T-helper 22 cell (primary cell): ENCODE data around the gene DTX2.
"Not testable (repeated sequence)": the region's sequence is repeated elsewhere in the genome, so short reads cannot be mapped to it uniquely, and the experiment has no call there.

ENCODE experiments used
- DNase-seq: peaks from one replicate; pipeline ENCODE4 v3.0.0-alpha.2; 2020; ENCODE audit warnings: low read depth

The DTX2 gene

GRCh38 chr7:76492139-76492538, 30.6 kb downstream of the DTX2 start:
- DNase-seq = not testable (repeated sequence)

- DNase-seq = not testable (repeated sequence)
These were observed 34.2 kb downstream of the DTX2 start for GRCh38 chr7:76495717-76496116.

- not testable (repeated sequence) for DNase-seq
These were observed 36.5 kb downstream of the DTX2 start for GRCh38 chr7:76497918-76498582.

DNA sequence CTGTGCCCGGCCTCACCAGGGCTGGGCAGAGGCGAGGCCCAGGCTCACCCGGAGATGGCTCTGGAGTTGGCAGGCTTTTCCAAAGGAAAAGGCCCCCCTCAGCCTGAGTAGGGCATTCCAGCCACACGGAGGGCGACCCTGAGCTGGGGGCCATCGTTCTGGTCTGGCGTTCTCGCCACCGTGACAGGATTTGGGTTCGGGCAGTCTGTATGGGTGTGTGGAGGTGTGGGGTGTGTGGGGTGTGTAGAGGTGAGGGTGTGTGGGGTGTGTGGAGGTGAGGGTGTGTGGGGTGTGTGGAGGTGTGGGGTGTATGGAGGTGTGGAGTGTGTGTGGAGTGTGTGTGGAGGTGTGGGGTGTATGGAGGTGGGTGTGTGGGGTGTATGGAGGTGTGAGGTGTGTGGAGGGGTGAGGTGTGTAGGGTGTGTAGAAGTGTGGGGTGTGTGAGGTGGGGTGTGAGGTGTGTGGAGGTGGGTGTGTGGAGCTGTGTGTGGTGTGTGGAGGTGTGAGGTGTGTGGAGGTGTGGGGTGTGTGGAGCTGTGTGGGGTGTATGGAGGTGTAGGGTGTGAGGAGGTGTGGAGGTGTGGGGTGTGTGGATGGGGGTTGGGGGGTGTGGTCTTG, 37.2 kb downstream of the DTX2 start:
- not testable (repeated sequence) for DNase-seq

DNA sequence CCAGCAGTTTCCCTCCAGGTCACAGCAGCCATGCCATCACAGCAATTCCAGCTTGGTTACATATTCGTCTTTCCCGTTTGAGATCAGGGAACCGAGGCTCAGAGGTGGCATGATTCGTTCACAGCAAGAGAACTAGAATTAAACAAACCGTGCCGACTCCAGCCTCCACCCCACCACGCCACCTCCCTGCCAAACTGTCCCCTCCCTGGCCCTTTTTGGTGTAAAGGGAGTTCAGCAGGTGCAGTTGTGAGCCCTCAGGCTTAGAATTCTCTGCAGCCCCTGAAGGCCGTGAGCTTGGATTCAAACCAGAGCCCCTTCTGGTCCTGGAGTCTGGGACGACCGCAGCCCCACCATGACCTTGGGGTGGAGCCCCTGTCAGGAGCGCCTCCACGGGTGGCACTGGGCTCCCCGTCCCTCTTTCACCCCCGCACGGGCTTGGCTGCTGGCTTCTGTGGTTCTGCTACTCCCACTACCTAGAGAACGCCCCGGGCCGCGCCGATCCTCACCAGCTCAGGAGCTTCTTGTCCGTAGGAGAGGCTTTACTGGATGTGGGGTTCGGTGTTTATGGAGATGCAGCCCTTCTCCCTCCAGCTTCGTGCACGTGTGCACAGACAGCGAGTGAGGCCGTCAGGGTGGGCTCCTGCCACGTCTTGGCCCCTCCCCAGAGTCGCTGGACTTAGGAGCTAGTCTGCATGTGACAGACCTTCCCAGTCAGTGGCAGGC, 37.9 kb downstream of the DTX2 start:
- DNase-seq = not testable (repeated sequence)

DNA sequence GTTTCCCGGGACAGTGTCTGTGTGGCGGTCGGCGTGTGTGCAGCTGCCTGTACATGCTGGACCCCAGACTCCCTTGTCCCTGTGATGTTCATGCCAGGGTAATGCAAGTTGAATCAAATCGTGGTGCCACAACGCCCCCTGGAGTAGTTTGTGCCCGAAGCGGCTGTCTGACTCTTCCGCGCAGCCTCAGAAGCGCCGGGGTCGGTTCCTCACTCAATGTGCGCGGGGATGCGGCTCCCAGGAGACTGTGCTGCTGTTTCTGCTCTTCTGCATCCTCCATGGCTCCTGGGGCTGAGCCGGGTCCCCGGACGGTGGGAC, 38.4 kb downstream of the DTX2 start:
- not testable (repeated sequence) for DNase-seq

GRCh38 chr7:76502224-76502623, 40.7 kb downstream of the DTX2 start:
- not testable (repeated sequence) for DNase-seq

DNA sequence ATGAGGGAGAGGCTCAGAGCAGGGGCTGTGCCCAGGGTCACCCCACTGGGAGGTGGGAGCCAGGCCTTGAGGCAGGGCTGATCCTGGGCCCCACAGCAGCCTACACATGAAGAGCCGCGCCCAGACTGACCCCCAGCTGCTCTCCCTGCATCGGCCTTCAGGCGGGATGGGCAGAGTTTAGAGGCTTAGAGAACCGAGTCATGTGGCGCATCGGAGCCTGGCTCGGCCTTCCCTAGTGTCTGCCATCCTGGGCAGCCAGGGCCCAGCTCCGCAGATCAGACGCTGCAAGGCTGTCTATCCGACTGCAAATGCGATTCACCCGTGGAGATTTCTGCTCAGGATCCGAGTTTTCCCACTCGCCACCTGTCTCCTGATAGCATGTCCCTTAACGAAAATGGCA, 41.3 kb downstream of the DTX2 start:
- not testable (repeated sequence) for DNase-seq

DNA sequence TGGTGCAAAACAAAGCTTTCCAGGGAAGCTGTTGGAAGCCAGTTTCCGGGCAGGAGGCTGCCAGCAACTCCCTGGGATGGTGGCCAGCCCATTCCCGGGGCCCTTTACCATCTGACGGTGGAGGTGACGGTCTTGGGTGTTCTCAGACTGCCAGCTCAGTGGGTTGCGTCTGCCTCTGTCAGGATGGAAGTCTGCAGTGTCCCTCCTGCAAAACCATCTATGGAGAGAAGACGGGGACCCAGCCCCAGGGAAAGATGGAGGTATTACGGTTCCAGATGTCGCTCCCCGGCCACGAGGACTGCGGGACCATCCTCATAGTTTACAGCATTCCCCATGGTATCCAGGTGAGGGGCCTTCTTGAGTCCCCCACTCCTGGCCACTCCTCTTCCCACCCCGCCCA, 41.7 kb downstream of the DTX2 start:
- DNase-seq = not testable (repeated sequence)

DNA sequence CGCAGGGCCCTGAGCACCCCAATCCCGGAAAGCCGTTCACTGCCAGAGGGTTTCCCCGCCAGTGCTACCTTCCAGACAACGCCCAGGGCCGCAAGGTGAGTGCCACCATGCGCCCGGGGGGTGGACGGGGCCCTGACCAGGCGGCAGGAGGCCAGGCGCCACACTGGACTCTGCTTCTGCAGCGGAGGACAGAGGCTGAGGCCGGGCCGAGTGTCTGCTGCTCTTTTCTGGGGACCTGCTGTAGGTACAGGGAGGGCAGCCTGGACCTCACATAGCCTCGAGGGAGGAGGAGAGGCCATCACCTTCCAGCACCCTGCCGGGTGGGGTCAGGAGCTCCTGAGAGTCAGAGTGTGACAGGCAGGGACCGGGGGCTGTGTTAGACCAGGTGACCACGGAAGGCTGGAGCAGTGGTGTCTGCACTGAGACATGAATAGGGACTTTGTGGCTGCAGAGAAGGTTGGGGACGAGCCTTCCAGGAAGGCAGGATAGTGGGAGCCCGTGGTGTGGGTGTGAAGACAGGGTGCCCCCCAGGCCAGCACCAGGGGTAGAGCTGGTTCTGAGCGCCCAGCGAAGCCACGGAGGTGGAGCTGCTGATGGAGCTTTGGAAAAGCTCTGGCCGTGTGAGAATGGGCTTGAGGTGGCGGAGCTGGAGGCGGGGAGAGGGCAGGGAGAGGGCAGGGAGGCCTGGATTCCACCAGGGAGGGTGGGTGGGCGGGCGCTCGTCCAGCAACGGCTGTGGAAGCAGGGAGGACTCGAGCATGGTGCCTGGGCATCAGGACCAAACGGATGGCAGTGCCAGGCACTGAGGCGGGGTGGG, 43.0 kb downstream of the DTX2 start:
- not testable (repeated sequence) for DNase-seq

DNA sequence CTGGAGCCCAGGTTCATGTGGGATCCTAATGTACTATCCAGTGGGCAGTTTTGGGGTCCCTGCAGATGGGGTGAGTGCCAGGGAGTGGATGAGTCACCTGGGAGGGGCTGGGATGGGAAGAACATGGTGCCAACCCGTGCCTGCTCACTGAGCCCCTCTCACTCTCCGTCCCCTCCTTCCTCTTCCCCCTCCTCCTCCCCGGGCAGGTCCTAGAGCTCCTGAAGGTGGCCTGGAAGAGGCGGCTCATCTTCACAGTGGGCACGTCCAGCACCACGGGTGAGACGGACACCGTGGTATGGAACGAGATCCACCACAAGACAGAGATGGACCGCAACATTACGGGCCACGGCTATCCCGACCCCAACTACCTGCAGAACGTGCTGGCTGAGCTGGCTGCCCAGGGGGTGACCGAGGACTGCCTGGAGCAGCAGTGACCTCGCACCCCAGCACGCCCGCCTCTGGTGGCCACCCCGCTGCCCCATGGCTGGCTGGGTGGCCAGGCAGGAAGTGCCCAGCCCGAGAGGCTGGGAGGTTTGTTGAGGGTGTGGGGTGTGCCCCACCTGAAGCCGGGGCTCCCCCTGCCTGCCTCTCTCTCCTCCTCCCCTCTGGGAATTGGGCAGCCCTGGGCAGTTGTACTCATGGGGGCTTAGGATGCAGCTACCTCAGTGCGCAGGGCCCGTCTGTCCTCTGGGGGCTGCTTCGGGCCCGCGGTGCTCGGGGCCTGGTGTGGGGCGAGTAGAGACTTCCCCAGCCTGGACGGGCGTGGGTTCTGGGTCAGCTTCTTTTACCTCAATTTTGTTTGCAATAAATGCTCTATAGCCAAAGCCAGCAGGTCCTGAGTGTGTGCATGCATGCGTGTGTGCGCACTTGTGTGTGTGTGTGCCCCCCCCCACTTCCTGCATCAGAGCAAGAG, 43.9 kb downstream of the DTX2 start:
- DNase-seq = no peak

DNA sequence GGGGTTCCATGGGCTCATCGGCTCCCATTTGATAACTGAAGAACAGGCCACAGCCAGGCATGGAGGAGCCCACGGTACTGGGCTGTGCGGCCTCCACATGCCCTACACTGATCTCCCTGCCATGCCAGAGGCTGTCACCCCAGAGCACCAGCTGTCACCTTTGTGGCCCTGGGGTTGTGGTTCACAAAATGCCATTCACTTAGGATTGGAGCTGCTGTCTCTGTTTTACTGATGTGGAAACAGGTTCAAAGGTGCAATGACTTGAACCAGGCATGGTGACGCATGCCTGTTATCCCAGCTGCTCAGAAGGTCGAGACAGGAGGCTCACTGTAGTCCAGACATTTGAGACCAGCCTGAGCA, 44.6 kb downstream of the DTX2 start:
- no peak for DNase-seq

DNA sequence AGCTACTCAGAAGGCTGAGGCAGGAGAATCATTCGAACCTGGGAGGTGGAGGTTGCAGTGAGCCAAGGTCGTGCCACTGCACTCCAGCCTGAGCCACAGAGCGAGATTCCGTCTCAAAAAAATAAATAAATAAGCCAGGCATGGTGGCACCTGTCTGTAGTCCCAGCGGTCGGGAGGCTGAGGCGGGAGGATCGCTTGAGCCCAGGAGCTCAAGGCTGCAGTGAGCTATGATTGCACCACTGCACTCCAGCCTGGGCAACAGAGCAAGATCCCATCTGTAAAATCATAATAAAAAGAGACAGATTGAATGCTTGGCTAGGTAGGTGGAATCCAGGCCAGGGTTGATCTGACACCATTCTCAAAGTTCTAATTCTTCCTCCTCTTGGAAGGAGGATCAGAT, 45.1 kb downstream of the DTX2 start:
- not testable (repeated sequence) for DNase-seq

DNA sequence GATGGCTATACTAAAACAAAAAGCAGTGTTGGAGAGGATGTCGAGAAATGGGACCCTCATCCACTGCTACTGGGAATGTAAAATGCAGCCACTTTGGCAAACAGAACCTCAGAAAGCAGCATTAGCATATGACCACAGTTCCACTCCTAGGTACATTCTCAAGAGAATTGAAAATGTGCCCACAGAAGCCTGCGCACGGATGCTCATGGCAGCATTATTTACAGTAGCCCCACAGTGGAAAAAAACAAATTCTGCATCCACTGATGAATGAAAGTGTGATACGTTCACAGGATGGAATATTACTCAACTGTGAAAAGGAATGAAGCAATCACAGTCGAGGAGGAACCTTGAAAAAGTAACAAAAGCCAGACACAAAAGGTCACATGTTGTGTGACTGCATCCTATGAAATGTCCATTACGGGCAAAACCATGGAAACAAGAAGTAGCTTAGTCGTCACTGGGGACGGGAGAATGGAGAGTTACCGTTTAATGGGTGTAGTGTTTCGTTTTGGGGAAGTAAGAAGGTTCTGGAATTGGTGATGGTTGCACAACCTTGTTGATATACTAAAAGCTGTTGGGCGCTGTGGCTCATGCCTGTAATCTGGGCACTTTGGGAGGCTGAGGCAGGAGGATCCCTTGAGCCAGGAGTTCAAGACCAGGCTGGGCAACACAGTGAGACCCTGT, 46.4 kb downstream of the DTX2 start:
- no peak for DNase-seq

GRCh38 chr7:76509931-76510877, 48.7 kb downstream of the DTX2 start, which contains the start of gene UPK3B:
UPK3B (plus strand) TSS chr7:76510552; CDS start chr7:76510653, 101 bp downstream.
- DNase-seq = no peak

DNA sequence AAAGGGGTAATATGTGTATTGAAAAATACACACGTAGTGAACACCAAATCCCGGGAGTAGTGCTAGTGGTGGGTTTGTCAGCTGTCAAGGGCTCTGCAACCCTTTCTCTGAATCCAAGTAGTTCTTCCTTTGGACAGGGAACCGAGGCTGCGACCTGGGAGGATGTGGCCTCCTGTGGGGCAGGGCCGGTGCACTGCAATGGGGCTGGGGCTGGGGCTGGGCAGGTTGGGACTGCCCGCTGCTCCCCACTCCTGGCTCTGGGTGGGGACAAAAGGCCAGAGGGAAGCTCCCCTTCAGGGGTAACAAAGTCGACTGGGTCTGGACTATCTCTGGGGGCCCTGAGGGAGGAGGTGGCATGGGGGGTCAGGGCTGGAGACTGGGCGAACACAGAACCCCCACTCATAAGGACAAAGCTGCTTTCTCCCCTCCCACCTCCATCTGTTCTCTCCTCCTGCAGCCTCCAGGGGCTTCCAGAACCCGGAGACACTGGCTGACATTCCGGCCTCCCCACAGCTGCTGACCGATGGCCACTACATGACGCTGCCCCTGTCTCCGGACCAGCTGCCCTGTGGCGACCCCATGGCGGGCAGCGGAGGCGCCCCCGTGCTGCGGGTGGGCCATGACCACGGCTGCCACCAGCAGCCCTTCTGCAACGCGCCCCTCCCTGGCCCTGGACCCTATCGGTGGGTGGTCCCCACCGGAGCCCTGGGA, 49.8 kb downstream of the DTX2 start:
- not testable (repeated sequence) for DNase-seq

- not testable (repeated sequence) for DNase-seq
These were observed 50.7 kb downstream of the DTX2 start for GRCh38 chr7:76511911-76512885.
